Keratinocyte (primary cell): ENCODE measurements around the gene SLC29A1. TPM values are rescaled to one million over a fixed set of nuclear protein-coding genes. Genes with fewer than 3 reads are reported as not detected.
"Not testable (repeated sequence)": the region's sequence is repeated elsewhere in the genome, so short reads cannot be mapped to it uniquely, and the experiment has no call there.

Experiments used
- DNase-seq: peaks from one replicate; pipeline ENCODE4 v3.0.0-alpha.2; 2011; ENCODE audit warnings: low read depth, missing footprints, low spot score
- FAIRE-seq: peaks from 2 replicates; lab custom pipeline; 2011; peaks lifted over from hg19 to GRCh38; lab: Jason Lieb, UNC
- H2AFZ ChIP-seq: 2 replicates; pipeline ENCODE4 v1.6.0; 2012; ENCODE audit warnings: low read length, control low read depth, inconsistent platforms; ENCODE audit not compliant: control insufficient read depth
- H3K27ac ChIP-seq: 2 replicates; pipeline ENCODE4 v1.5.1; 2011; ENCODE audit warnings: low read length; ENCODE audit not compliant: control insufficient read depth, insufficient read depth
- H3K27me3 ChIP-seq: 3 replicates; pipeline ENCODE4 v1.6.0; 2011; ENCODE audit warnings: low read length; ENCODE audit not compliant: control insufficient read depth, insufficient read depth; ENCODE audit errors: extremely low read depth
- H3K36me3 ChIP-seq, 2 experiments: 2 replicates in 1 of 2; 3 replicates in 1 of 2; pipeline ENCODE4 v1.5.1; 2011; ENCODE audit warnings: low read length in 2 of 2, mild to moderate bottlenecking in 1 of 2; ENCODE audit not compliant: control insufficient read depth in 2 of 2, insufficient read depth in 2 of 2; ENCODE audit errors: extremely low read depth in 1 of 2
- H3K4me1 ChIP-seq: 3 replicates; pipeline ENCODE4 v1.5.1; 2011; ENCODE audit warnings: low read length; ENCODE audit not compliant: control insufficient read depth, insufficient read depth; ENCODE audit errors: extremely low read depth
- H3K4me2 ChIP-seq: 3 replicates; pipeline ENCODE4 v1.6.0; 2011; ENCODE audit warnings: low read depth, low read length; ENCODE audit not compliant: control insufficient read depth, insufficient read depth; ENCODE audit errors: extremely low read depth
- H3K4me3 ChIP-seq, 3 experiments: fragments of 200-600 bp in 1 of 3; sonication (generic) in 1 of 3; 2 replicates in 2 of 3; 3 replicates in 1 of 3; pipeline ENCODE4 v1.5.1; 2011 to 2016; ENCODE audit warnings: low read length in 3 of 3, mild to moderate bottlenecking in 3 of 3, control low read depth in 2 of 3, inconsistent platforms in 1 of 3, low read depth in 1 of 3, mixed read lengths in 1 of 3, mixed run types in 1 of 3, moderate library complexity in 1 of 3; ENCODE audit not compliant: control insufficient read depth in 2 of 3, insufficient read depth in 2 of 3; ENCODE audit errors: extremely low read depth in 1 of 3
- H3K79me2 ChIP-seq: 2 replicates; pipeline ENCODE4 v1.6.0; 2012; ENCODE audit warnings: low read length; ENCODE audit not compliant: control insufficient read depth, insufficient read depth
- H3K9ac ChIP-seq: 3 replicates; pipeline ENCODE4 v1.6.0; 2011; ENCODE audit warnings: low read length; ENCODE audit not compliant: control insufficient read depth, insufficient read depth; ENCODE audit errors: extremely low read depth
- H3K9me1 ChIP-seq: 3 replicates; pipeline ENCODE4 v1.6.0; 2011; ENCODE audit warnings: low read length; ENCODE audit not compliant: control insufficient read depth, insufficient read depth; ENCODE audit errors: extremely low read depth
- H3K9me3 ChIP-seq: 2 replicates; pipeline ENCODE4 v1.5.1; 2012; ENCODE audit warnings: low read depth, low read length; ENCODE audit not compliant: control insufficient read depth
- H4K20me1 ChIP-seq: 3 replicates; pipeline ENCODE4 v1.6.0; 2011; ENCODE audit warnings: low read length; ENCODE audit not compliant: control insufficient read depth, insufficient read depth; ENCODE audit errors: extremely low read depth
- EZH2 ChIP-seq: IDR thresholded peaks from one replicate; pipeline ENCODE4 v1.6.1; 2012; ENCODE audit warnings: inconsistent platforms, mild to moderate bottlenecking, low read length, moderate library complexity
- dilution Hi-C: fragments of 300-500 bp; cut with MboI; formaldehyde crosslinking; loops from one replicate; pipeline ENCODE4 v1.7.0; 2020; ENCODE audit warnings: low sequenced_read_pairs; ENCODE audit not compliant: extremely low pct_ligation_motif_present
- polyA plus RNA-seq, 5 experiments: library from polyadenylated mRNA; depleted of rRNA in 3 of 5; stranded (reverse) in 3 of 5; stranded (forward) in 1 of 5; unstranded in 1 of 5; fragments of >200 nt; gene quantifications; 1 replicate in 1 of 5; 2 replicates in 3 of 5; 3 replicates in 1 of 5; pipeline versions ENCODE4 v1.2.1 to v1.2.3, GENCODE V29; 2011 to 2012; ENCODE audit warnings: missing spikeins in 2 of 5, low read depth in 1 of 5, low replicate concordance in 1 of 5
- TF ChIP-seq, protein P1 (sequence below), 3 experiments: IDR thresholded peaks in 1 of 3; conservative IDR thresholded peaks in 1 of 3; optimal IDR thresholded peaks in 1 of 3; 2 replicates in 2 of 3; 3 replicates in 1 of 3; pipeline versions ENCODE3 to v1.5.1; 2011; ENCODE audit warnings: low read length in 3 of 3, mild to moderate bottlenecking in 3 of 3, moderate library complexity in 2 of 3, control low read depth in 1 of 3, inconsistent platforms in 1 of 3; ENCODE audit not compliant: insufficient read depth in 2 of 3; ENCODE audit errors: extremely low read depth in 1 of 3

Gene SLC29A1
- polyA plus RNA-seq, 1 donor (not counting 4 experiments of a cell fraction or from before 2014, with no cell fraction given): 51.0 TPM

DNA sequence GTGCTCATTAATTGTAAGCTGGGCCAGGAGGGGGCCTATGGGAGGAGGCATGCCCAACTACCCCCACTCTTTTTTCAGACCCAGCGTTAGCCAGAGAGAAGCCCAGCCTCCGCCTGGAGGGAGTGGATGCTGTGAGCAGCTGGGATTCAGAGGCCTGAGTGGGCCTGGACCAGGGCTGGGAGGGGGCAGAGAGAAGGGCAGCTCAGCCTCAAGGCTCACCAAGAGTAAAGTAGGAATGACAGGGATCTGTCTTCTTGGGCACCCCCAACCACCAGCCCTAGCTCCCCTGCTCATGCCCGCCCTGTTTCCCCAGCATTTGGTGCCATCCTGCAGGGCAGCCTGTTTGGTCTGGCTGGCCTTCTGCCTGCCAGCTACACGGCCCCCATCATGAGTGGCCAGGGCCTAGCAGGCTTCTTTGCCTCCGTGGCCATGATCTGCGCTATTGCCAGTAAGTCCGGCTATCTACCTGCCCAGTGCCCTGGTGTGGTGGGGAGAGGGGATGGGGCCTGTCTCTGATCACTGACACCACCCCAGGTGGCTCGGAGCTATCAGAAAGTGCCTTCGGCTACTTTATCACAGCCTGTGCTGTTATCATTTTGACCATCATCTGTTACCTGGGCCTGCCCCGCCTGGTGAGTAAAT is 6.8 kb downstream of the SLC29A1 start:
- H3K27me3 ChIP-seq: no peaks in the 10 kb centered on the region
- H3K4me3 ChIP-seq: no peak overlapping the region
- peaks cover 35% of the 10 kb centered on the region for H3K4me1 ChIP-seq
- no peak for DNase-seq
- H3K4me2 ChIP-seq: no peak overlapping the region
- H3K79me2 ChIP-seq: peaks cover 9% of the 10 kb centered on the region
- no peak for TF ChIP-seq EZH2
- TF ChIP-seq, protein P1, sequence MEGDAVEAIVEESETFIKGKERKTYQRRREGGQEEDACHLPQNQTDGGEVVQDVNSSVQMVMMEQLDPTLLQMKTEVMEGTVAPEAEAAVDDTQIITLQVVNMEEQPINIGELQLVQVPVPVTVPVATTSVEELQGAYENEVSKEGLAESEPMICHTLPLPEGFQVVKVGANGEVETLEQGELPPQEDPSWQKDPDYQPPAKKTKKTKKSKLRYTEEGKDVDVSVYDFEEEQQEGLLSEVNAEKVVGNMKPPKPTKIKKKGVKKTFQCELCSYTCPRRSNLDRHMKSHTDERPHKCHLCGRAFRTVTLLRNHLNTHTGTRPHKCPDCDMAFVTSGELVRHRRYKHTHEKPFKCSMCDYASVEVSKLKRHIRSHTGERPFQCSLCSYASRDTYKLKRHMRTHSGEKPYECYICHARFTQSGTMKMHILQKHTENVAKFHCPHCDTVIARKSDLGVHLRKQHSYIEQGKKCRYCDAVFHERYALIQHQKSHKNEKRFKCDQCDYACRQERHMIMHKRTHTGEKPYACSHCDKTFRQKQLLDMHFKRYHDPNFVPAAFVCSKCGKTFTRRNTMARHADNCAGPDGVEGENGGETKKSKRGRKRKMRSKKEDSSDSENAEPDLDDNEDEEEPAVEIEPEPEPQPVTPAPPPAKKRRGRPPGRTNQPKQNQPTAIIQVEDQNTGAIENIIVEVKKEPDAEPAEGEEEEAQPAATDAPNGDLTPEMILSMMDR (optimal IDR thresholded peaks at IDR 0.05 in 1 of 3, IDR thresholded peaks at IDR 0.05 in 1 of 3, conservative IDR thresholded peaks at IDR 0.05 in 1 of 3; ENCODE audit: extremely low read depth in 1 of 3, insufficient read depth in 2 of 3, low read length in 3 of 3): no peak
- H3K9ac ChIP-seq: no peak overlapping the region
- no peaks in the 10 kb centered on the region for H3K9me3 ChIP-seq
- H4K20me1 ChIP-seq: no peaks in the 10 kb centered on the region
- H3K27ac ChIP-seq: no peak overlapping the region
- H2AFZ ChIP-seq: no peak overlapping the region
- dilution Hi-C loops: no loop called here
- H3K36me3 ChIP-seq: peaks cover 14 to 29% of the 10 kb centered on the region in 2 experiments
- FAIRE-seq: no peak
- no peaks in the 10 kb centered on the region for H3K9me1 ChIP-seq

DNA sequence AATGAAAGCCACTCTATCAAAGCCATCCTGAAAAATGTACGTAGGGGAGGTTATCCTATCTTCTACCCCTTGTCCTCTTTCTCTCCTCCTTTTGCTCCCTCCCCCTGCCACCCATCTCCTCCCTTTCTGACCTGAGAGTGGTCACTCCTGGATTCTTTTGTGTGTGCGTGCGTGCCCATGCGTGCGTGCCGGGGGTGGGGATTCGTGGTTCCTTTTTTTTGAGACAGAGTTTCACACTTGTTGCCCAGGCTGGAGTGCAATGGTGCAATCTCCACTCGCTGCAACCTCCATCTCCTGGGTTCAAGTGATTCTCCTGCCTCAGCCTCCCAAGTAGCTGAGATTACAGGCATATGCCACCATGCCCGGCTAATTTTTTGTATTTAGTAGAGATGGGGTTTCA is 8.0 kb downstream of the SLC29A1 start:
- H3K79me2 ChIP-seq, dilution Hi-C loops, H3K27me3 ChIP-seq, H3K4me2 ChIP-seq, FAIRE-seq, H3K9ac ChIP-seq, H3K9me1 ChIP-seq, DNase-seq, H3K27ac ChIP-seq, H2AFZ ChIP-seq, H3K4me3 ChIP-seq, H3K9me3 ChIP-seq, H4K20me1 ChIP-seq: not testable (repeated sequence)
- Histone ChIP-seq H3K4me1 (peaks cover 27% of the 10 kb centered on the region), H3K36me3 (peaks cover 14 to 29% of the 10 kb centered on the region in 2 experiments)
